A172 (cell line): ENCODE measurements around the gene GPR158. TPM values are rescaled to one million over a fixed set of nuclear protein-coding genes. Genes with fewer than 3 reads are reported as not detected.
A peak's percentile ranks its signal among the peaks of the same experiment; 100 is the strongest.

Source experiments
- DNase-seq: peaks from one replicate; pipeline ENCODE4 v3.0.0-alpha.2; 2015; ENCODE audit warnings: low spot score
- total RNA-seq: library from RNA; depleted of rRNA; stranded (reverse); fragments of >200 nt; shearing (Covaris generic); gene quantifications from 2 replicates; pipeline ENCODE4 v1.2.3, GENCODE V29; 2014

Gene GPR158
- total RNA-seq, 1 experiment from 2014 or later: 7.1 TPM

GRCh38 chr10:25504306-25504705 lies 329.5 kb downstream of the GPR158 start:
- no peak for DNase-seq

GRCh38 chr10:25504838-25505237 lies 330.0 kb downstream of the GPR158 start:
- no peak for DNase-seq

- DNase-seq: no peak
Measured at GRCh38 chr10:25505466-25505865, 330.7 kb downstream of the GPR158 start.

GRCh38 chr10:25506821-25507335 lies 332.1 kb downstream of the GPR158 start:
- DNase-seq: no peak

GRCh38 chr10:25508112-25508815 lies 333.5 kb downstream of the GPR158 start:
- no peak for DNase-seq

GRCh38 chr10:25509151-25509550 lies 334.4 kb downstream of the GPR158 start:
- no peak for DNase-seq

- DNase-seq: no peak
Measured at GRCh38 chr10:25522294-25522693, 347.5 kb downstream of the GPR158 start.

GRCh38 chr10:25522946-25523608 lies 348.3 kb downstream of the GPR158 start:
- DNase-seq: no peak

- no peak for DNase-seq
Measured at GRCh38 chr10:25530306-25530705, 355.5 kb downstream of the GPR158 start.

- DNase-seq: peak; percentile 16
Measured at GRCh38 chr10:25531457-25532061, 356.8 kb downstream of the GPR158 start.

GRCh38 chr10:25532213-25532612 lies 357.4 kb downstream of the GPR158 start:
- no peak for DNase-seq

GRCh38 chr10:25536027-25536426 lies 361.2 kb downstream of the GPR158 start:
- no peak for DNase-seq

GRCh38 chr10:25547382-25547781 lies 372.6 kb downstream of the GPR158 start:
- peak; percentile 52 for DNase-seq

- no peak for DNase-seq
Measured at GRCh38 chr10:25552283-25552919, 377.6 kb downstream of the GPR158 start.

- DNase-seq: peak; percentile 9
Measured at GRCh38 chr10:25555865-25556264, 381.1 kb downstream of the GPR158 start.

GRCh38 chr10:25556457-25556856 lies 381.7 kb downstream of the GPR158 start:
- peak; percentile 93 for DNase-seq

- DNase-seq: peak; percentile 19
Measured at GRCh38 chr10:25557136-25557535, 382.3 kb downstream of the GPR158 start.

GRCh38 chr10:25561758-25562157 lies 387.0 kb downstream of the GPR158 start:
- DNase-seq: no peak

GRCh38 chr10:25562547-25562946 lies 387.7 kb downstream of the GPR158 start:
- no peak for DNase-seq

- DNase-seq: no peak
Measured at GRCh38 chr10:25564351-25564750, 389.6 kb downstream of the GPR158 start.

GRCh38 chr10:25565570-25565969 lies 390.8 kb downstream of the GPR158 start:
- DNase-seq: no peak

- DNase-seq: no peak
Measured at GRCh38 chr10:25573316-25573715, 398.5 kb downstream of the GPR158 start.
